Inferior parietal cortex (tissue), 1 donor: Measurements from ENCODE around the gene ERBB3.
A peak's percentile ranks its signal among the peaks of the same experiment; 100 is the strongest.

Experiments used
- DNase-seq: peaks from one replicate; pipeline ENCODE4 v3.0.0-alpha.2; 2016; ENCODE audit errors: extremely low spot score

ERBB3 gene

GRCh38 chr12:56130876-56131275 is 50.9 kb downstream of the ERBB3 start:
- no peak for DNase-seq

GRCh38 chr12:56134897-56135296 is 54.9 kb downstream of the ERBB3 start:
- no peak for DNase-seq

- no peak for DNase-seq
Measured at GRCh38 chr12:56137853-56138571, 58.0 kb downstream of the ERBB3 start.

- no peak for DNase-seq
Measured at GRCh38 chr12:56141946-56142784, 62.2 kb downstream of the ERBB3 start.

GRCh38 chr12:56143217-56143616 is 63.3 kb downstream of the ERBB3 start:
- DNase-seq: no peak

GRCh38 chr12:56143870-56144269 is 63.9 kb downstream of the ERBB3 start:
- no peak for DNase-seq

- no peak for DNase-seq
Measured at GRCh38 chr12:56145217-56145616, 65.3 kb downstream of the ERBB3 start.

- no peak for DNase-seq
Measured at GRCh38 chr12:56146492-56147460, 66.8 kb downstream of the ERBB3 start.

GRCh38 chr12:56150563-56150962 is 70.6 kb downstream of the ERBB3 start:
- DNase-seq: no peak

- DNase-seq: no peak
Measured at GRCh38 chr12:56151672-56152131, 71.7 kb downstream of the ERBB3 start.

GRCh38 chr12:56152132-56152755 is 72.3 kb downstream of the ERBB3 start, which contains the start of gene MYL6B:
TSS of gene MYL6B (plus strand) at chr12:56152587. CDS start at chr12:56153919, 1,332 bp downstream.
- DNase-seq: peak; percentile 92
